Transverse colon (tissue), 4 donors: ENCODE measurements around the gene BCO2. TPM values are rescaled to one million over a fixed set of nuclear protein-coding genes. Genes with fewer than 3 reads are reported as not detected.
A peak's percentile ranks its signal among the peaks of the same experiment; 100 is the strongest.

Experiments used
- DNase-seq: peaks from one replicate; pipeline ENCODE4 v3.0.0-alpha.2; 2019
- H3K27ac ChIP-seq, 4 donors: fragments of 200-600 bp; sonication (generic); 2 replicates each; pipeline ENCODE4 v1.5.1; 2016 to 2018; ENCODE audit warnings: inconsistent platforms in 4 of 4
- H3K27me3 ChIP-seq: fragments of 200-600 bp; sonication (generic); 2 replicates; pipeline ENCODE4 v1.5.1; 2017; ENCODE audit warnings: inconsistent platforms
- H3K36me3 ChIP-seq, 4 donors: fragments of 200-600 bp; sonication (generic); 2 replicates each; pipeline ENCODE4 v1.5.1; 2017 to 2019; ENCODE audit warnings: inconsistent platforms in 4 of 4
- H3K4me1 ChIP-seq, 4 donors: fragments of 200-600 bp; sonication (generic); 2 replicates each; pipeline ENCODE4 v1.5.1; 2017 to 2020; ENCODE audit warnings: inconsistent platforms in 4 of 4
- H3K4me3 ChIP-seq, 4 donors: fragments of 200-600 bp; sonication (generic); 1 replicate in 1 of 4; 2 replicates in 3 of 4; pipeline versions ENCODE4 v1.5.1 to v1.6.1; 2017 to 2019; ENCODE audit warnings: inconsistent platforms in 4 of 4
- H3K9me3 ChIP-seq, 2 donors: fragments of 200-600 bp; sonication (generic); 2 replicates each; pipeline ENCODE4 v1.5.1; 2017 to 2019; ENCODE audit warnings: inconsistent platforms in 2 of 2
- CTCF ChIP-seq, 5 experiments: fragments of 200-600 bp in 3 of 5; fragments of 450-650 bp in 2 of 5; sonication (generic) in 3 of 5; IDR thresholded peaks; 1 replicate in 2 of 5; 2 replicates in 3 of 5; pipeline ENCODE4 v1.5.1; 2016 to 2017; ENCODE audit warnings: antibody characterized with exemption in 5 of 5, inconsistent platforms in 3 of 5, mild to moderate bottlenecking in 2 of 5, moderate library complexity in 1 of 5
- EP300 ChIP-seq: sonication (generic); formaldehyde crosslinking; IDR thresholded peaks from one replicate; pipeline ENCODE4 v1.6.1; 2017; ENCODE audit warnings: antibody characterized with exemption, low read depth
- POLR2A ChIP-seq: fragments of 450-650 bp; IDR thresholded peaks from one replicate; pipeline ENCODE4 v1.6.1; 2016; ENCODE audit warnings: antibody characterized with exemption, mild to moderate bottlenecking, moderate library complexity
- POLR2AphosphoS5 ChIP-seq, 3 donors: sonication (generic); formaldehyde crosslinking; IDR thresholded peaks; one replicate each; pipeline ENCODE4 v1.6.1; 2016; ENCODE audit warnings: antibody characterized with exemption in 3 of 3
- WGBS, 2 donors: methylation state at CpG; one replicate each; pipeline ENCODE4 v1.1.5; 2018; ENCODE audit warnings: low coverage in 1 of 2; 5-methylcytosine and 5-hydroxymethylcytosine counted together
- in situ Hi-C, 4 donors: fragments of 200-750 bp; cut with MboI; loops; one replicate each; pipeline versions ENCODE4 v1.15.0 to v1.15.1; 2017; ENCODE audit warnings: low sequenced_read_pairs in 3 of 4, low pct_ligation_motif_present in 1 of 4, low pct_unique_long_range_greater_than_20kb in 1 of 4
- intact Hi-C: fragments of 100-400 bp; cut with DNase I; formaldehyde crosslinking; loops from one replicate; pipeline ENCODE4 v1.15.1; 2023; ENCODE audit warnings: low total_unique reads
- total RNA-seq, 4 donors: library from RNA; depleted of rRNA; stranded (reverse); fragments of >200 nt; gene quantifications; one replicate each; pipeline ENCODE4 v1.1.0, GENCODE V29; 2016

BCO2 gene
- total RNA-seq, 4 donors from 2014 or later = 2.8 to 12.1 (median 4.0) TPM

- peak within 1 kb of the TSS; percentile 96 to 97 (median 97) for H3K27ac ChIP-seq
- peak within 1 kb of the TSS; percentile 60 to 82 (median 72) for H3K4me3 ChIP-seq
- WGBS, 2 donors = 0% methylated on average over 5 to 46 of the region's 70 CpGs
- in situ Hi-C loops (no loop called here), intact Hi-C loops (no loop called here)
- peaks cover 0 to 7% (median 2%) of the 10 kb centered on the region in 4 donors for H3K36me3 ChIP-seq
- peak; percentile 95 for TF ChIP-seq POLR2A
- peak; percentile 79 to 97 (median 96) for TF ChIP-seq POLR2AphosphoS5 (IDR thresholded peaks at IDR 0.05)
- TF ChIP-seq EP300 = no peak
- no peak for TF ChIP-seq CTCF (IDR thresholded peaks at IDR 0.05)
- H3K27me3 ChIP-seq = no peaks in the 10 kb centered on the region
- no peaks in the 10 kb centered on the region for H3K9me3 ChIP-seq
- DNase-seq = peak; percentile 90
- H3K4me1 ChIP-seq = peaks cover 6 to 26% (median 10%) of the 10 kb centered on the region in 4 donors
Measured at GRCh38 chr11:112226062-112226830, 50.9 kb downstream of the BCO2 start, which contains the start of gene PTS. TSS of gene PTS (plus strand) at chr11:112226428. CDS start at chr11:112226444, 16 bp downstream.

GRCh38 chr11:112226831-112227401 is 51.6 kb downstream of the BCO2 start:
- 7% methylated on average over 10 to 16 of the region's 16 CpGs for WGBS, 2 donors
- H3K4me1 ChIP-seq = peaks cover 6 to 19% (median 10%) of the 10 kb centered on the region in 4 donors
- intact Hi-C loops = no loop called here

GRCh38 chr11:112227471-112227870 is 52.2 kb downstream of the BCO2 start:
- H3K27me3 ChIP-seq = no peaks in the 10 kb centered on the region
- in situ Hi-C loops (no loop called here), intact Hi-C loops (no loop called here)
- WGBS, 2 donors = 64% methylated on average over 4 of the region's 4 CpGs; no CpG with 5 or more reads in 1 of the 2 donors
- peaks cover 6 to 14% (median 10%) of the 10 kb centered on the region in 4 donors for H3K4me1 ChIP-seq
- DNase-seq = no peak
- no peaks in the 10 kb centered on the region for H3K9me3 ChIP-seq
- TF ChIP-seq CTCF (IDR thresholded peaks at IDR 0.05) (no peak), EP300 (no peak), POLR2A (no peak), POLR2AphosphoS5 (IDR thresholded peaks at IDR 0.05) (no peak)
- peak overlapping the region in 3 of 4 donors; percentile 60 to 82 (median 77) for H3K4me3 ChIP-seq
- H3K27ac ChIP-seq = peak overlapping the region; percentile 96 to 97 (median 97)
- H3K36me3 ChIP-seq = peaks cover 0 to 7% (median 2%) of the 10 kb centered on the region in 4 donors

More at GRCh38 chr11:112226831-112227401, 51.6 kb downstream of the BCO2 start:
- Histone ChIP-seq H3K27ac (peak overlapping the region; percentile 96 to 97 (median 97)), H3K27me3 (no peaks in the 10 kb centered on the region), H3K36me3 (peaks cover 0 to 7% (median 2%) of the 10 kb centered on the region in 4 donors), H3K4me3 (peak overlapping the region; percentile 60 to 82 (median 72)), H3K9me3 (no peaks in the 10 kb centered on the region)
- no peak for DNase-seq
- no peak for TF ChIP-seq CTCF (IDR thresholded peaks at IDR 0.05)
- in situ Hi-C loops = no loop called here

GRCh38 chr11:112228706-112229105 is 53.4 kb downstream of the BCO2 start:
- 99 to 100% methylated on average over 1 to 2 of the region's 2 CpGs for WGBS, 2 donors
- in situ Hi-C loops = no loop called here
- Histone ChIP-seq H3K4me3 (no peak overlapping the region), H3K36me3 (peaks cover 0 to 15% (median 2%) of the 10 kb centered on the region in 4 donors), H3K4me1 (peaks cover 6 to 14% (median 10%) of the 10 kb centered on the region in 4 donors), H3K27me3 (no peaks in the 10 kb centered on the region), H3K27ac (no peak overlapping the region), H3K9me3 (no peaks in the 10 kb centered on the region)
- no peak for TF ChIP-seq EP300
- no peak for TF ChIP-seq POLR2AphosphoS5 (IDR thresholded peaks at IDR 0.05)
- TF ChIP-seq CTCF (IDR thresholded peaks at IDR 0.05) = no peak
- TF ChIP-seq POLR2A = no peak
- intact Hi-C loops = no loop called here
- DNase-seq = no peak
